Vagina (tissue), 2 donors: ENCODE measurements around the gene LRRN2.

ENCODE experiments used
- POLR2AphosphoS5 ChIP-seq, 2 donors: sonication (generic); formaldehyde crosslinking; IDR thresholded peaks; one replicate each; pipeline ENCODE4 v1.9.0; 2017; ENCODE audit warnings: antibody characterized with exemption in 2 of 2, mild to moderate bottlenecking in 2 of 2, low read depth in 1 of 2; ENCODE audit not compliant: insufficient read depth in 1 of 2
- TF ChIP-seq, protein P1 (sequence below), 3 experiments: fragments of 450-650 bp in 2 of 3; fragments of 200-600 bp in 1 of 3; sonication (generic) in 1 of 3; IDR thresholded peaks; one replicate each; pipeline ENCODE4 v1.5.1; 2017 to 2019; ENCODE audit warnings: antibody characterized with exemption in 3 of 3, mild to moderate bottlenecking in 2 of 3, moderate library complexity in 2 of 3

- TF ChIP-seq POLR2AphosphoS5 (IDR thresholded peaks at IDR 0.05; ENCODE audit: insufficient read depth in 1 of 2, low read depth in 1 of 2), result no peak
- TF ChIP-seq, protein P1, sequence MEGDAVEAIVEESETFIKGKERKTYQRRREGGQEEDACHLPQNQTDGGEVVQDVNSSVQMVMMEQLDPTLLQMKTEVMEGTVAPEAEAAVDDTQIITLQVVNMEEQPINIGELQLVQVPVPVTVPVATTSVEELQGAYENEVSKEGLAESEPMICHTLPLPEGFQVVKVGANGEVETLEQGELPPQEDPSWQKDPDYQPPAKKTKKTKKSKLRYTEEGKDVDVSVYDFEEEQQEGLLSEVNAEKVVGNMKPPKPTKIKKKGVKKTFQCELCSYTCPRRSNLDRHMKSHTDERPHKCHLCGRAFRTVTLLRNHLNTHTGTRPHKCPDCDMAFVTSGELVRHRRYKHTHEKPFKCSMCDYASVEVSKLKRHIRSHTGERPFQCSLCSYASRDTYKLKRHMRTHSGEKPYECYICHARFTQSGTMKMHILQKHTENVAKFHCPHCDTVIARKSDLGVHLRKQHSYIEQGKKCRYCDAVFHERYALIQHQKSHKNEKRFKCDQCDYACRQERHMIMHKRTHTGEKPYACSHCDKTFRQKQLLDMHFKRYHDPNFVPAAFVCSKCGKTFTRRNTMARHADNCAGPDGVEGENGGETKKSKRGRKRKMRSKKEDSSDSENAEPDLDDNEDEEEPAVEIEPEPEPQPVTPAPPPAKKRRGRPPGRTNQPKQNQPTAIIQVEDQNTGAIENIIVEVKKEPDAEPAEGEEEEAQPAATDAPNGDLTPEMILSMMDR (IDR thresholded peaks at IDR 0.05), result no peak
Measured at GRCh38 chr1:204669579-204669978, 16.0 kb downstream of the LRRN2 start.
